ENCODE results near the gene LARGE2. TPM values are rescaled to one million over a fixed set of nuclear protein-coding genes. Genes with fewer than 3 reads are reported as not detected.

The LARGE2 gene
- total RNA-seq, 1 donor from 2014 or later, result 0.40 TPM

DNA sequence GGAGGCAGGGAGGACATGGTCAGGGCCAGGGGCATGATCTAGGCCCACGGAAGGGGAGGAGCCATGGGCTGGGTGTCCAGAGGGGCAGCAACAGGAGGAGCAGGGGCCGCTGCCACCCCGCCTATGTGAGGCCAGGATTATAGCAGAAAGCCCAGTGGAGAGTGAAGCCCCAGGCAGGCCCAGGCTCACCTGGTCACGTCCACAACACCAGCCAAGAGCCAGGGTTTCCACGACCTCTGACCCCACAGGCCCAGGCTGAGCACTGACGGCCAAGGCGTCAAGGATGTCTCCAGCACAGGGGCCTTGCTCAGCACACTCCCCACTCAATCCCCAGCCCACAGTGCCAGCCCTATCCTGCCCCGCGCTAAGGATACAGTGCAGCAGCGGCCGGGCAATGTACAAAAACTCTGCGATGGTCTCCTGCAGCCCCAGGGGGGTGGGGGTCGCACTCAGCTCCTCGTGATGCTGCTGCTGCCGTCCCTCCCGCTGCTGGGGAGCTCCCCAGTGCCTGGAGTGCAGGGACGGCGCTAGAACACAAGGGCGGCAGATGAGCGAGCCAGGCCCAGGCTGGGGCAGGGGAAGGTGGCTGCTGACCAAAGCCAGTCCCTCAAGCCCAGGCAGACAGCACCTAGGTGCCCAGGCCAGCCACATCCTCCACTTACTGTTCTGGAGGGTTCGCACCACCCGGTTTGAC, 8.4 kb upstream of the LARGE2 start:
- no peak for DNase-seq (ENCODE audit: low read depth)

DNA sequence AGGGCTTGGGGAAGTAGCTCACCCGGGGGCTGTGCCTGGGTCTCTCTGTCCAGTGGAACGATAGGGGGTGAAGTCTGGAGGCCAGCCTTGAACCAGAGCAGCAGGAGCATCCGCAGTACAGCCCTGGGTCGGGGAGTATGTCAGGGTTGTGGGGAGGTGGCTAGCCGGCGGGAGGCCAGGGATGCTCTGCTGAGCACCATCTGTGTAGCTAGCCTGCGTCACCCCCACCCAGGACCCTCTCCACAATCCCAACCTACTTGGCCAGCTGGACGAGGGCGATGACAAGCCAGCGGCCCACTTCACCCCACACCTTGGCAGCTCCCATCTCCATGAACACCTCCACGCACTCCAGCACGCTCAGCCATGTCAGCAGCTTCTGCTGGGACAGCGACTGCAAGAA, 7.0 kb upstream of the LARGE2 start:
- DNase-seq (ENCODE audit: low read depth), result no peak

DNA sequence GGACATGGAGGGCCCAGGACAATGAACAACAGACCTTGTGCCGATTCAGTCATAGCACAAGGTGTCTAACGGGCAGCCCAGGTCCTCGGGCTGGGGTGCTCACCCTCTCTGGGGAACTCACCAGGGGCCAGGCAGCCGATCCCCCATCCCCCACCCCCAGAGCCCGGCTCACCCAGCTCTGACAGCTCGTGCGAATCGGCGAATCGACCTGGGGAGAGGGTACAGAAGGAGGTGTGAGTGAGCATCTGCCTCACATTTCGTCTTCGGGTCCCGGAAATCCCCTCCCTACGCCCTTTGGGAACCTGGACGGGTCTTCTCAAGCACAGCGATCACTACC, 5.2 kb upstream of the LARGE2 start:
- no peak for DNase-seq (ENCODE audit: low read depth)

DNA sequence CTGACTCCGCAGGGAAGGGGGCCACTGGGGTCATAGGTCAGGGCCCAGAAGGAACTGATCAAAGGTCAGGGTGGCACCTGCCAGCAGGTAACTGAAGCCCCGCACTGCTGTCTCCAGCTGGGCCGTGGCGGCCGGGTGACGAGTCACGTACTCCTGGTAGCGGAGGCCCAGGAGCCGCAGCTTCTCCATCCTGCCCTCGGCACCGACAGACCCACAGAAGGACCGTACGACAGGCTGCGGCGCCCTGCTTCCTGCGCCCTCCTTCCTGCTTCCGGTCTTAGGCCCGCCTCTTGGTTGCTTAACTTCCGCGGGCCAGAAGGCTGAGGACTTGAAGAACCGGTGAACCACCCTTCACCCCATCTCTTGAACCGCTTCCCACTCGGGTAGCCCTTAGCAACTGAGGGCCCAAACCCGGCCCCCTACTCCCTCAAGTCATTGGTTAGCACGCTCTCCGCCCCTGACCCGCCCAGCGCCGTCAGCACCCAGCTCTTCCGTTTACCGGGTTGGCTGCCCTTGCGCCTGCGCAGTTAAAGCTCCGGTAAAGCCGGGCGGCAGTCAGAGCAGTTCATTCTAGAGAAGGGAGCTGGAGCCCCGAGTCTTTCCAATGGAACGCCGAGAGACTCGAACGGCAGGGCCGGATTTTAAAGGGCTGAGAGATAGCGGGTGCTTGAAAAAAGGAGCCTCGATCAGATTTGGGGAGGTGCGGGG, 4.7 kb upstream of the LARGE2 start, which contains the start of gene PEX16:
PEX16 (minus strand) TSS at position 255 of the 708 bp plus-strand sequence; CDS start at position 189, 66 bp downstream.
- DNase-seq (ENCODE audit: low read depth), result peak; percentile 98

DNA sequence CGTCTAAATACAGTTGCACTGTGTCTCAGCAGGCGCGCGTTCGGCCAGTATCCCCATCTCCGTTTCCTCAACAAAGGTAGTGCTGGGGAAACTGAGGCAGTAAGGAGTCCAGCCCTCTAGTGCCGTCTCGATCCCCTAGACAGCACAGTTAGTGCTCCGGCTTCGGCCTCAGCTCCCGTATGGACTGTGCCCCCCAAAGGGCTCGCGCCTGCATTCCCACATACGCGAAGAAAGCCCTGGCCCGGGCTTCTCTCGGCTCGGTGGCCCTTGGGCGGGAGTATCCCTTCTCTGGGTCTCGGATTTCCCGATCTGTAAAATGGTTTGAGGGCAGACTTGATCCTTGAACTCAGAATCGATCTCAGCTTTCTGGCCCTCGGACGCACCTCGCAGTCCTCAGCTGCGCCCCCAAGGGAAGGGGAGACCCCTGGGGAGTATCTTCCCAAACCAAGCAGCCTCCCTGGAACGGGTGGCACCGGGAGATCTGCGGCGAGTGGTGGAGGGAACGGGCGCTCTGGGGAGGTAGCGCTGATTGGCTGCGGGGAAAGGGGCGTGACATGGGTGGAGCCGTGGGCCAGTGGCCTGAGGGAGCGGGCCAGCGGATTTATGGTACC, 4.0 kb upstream of the LARGE2 start:
- peak; percentile 39 for DNase-seq (ENCODE audit: low read depth)

GRCh38 chr11:45918962-45919675, 3.3 kb upstream of the LARGE2 start:
- DNase-seq (ENCODE audit: low read depth), result no peak

DNA sequence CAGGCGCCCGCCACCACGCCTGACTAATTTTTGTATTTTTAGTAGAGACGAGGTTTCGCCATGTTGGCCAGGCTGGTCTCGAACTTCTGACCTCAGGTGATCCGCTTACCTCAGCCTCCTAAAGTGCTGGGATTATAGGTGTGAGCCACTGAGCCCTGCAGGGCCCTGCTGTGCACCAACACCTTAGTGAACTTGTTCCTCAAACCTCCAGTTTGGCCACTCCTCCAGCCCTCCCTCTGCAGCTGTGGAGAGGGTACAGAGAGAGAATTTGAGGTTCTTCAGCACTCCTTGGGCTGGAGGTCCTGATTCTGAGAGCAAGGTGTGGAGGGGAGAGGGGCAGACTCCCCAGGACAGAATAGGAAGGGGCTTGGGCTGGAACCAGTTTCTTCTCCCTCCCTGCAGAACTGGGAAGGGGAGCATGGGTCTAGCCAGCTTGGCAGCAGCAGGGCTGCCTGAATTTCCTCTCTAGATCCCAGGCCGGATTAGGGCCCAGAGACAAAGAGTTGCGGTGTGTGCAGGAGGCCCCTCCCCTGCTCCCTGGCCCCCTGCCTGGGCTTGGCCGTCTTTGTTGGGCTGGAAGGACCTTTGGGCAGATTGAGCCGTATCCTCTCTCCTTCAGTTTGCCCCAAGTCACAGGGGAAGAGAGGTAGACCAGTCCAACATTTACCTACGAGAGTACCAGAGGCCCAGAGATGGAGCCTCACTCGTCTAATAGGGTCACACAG, 2.5 kb upstream of the LARGE2 start:
- no peak for DNase-seq (ENCODE audit: low read depth)

GRCh38 chr11:45920531-45921477, 1.7 kb upstream of the LARGE2 start:
- no peak for DNase-seq (ENCODE audit: low read depth)

DNA sequence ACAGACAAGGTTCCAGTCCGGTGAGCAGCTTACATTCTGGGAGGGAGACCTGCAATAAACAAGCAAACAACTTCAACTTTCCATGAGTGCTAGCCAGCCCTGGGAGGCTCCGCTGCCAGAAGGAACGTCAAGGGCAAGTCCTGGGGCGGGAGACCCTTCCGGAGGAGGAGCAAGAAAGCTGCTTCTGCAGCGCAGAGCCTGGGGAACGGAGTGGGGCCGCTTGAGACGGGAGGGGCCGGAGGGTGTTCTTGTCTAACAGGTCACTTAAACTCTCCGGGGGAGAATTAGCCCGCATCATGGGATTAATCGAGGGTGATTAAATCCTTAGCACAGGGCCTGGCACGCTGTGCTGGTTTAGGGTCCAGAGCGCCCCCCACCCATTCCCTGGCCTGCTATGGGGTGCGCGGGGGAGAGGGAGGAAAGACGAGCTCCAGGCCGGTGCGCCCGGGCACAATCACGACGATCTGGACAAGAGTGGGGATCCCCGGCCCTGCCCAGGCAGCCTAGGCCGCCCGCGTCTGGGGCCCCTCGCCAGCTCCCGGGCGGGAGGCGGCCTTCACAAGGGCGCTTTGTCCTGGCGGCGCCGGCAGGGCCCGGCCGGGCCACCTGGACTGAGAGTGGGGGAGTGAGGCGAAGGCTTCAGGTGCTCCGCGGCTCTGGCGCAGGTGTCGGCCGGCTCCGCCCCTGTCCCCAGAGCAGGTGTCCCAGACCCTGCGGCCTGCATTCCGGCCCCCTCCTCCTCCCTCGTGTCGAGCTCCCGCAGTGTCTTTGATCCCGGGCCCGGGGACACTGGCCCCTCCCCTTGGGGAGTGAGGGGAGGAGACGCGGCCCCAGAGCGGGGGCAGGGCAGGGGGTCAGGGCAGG, 663 bp upstream of the LARGE2 start:
- DNase-seq (ENCODE audit: low read depth), result peak; percentile 11

- no peak for DNase-seq (ENCODE audit: low read depth)
These were observed 1.8 kb downstream of the LARGE2 start for GRCh38 chr11:45924036-45924915.

- no peak for DNase-seq (ENCODE audit: low read depth)
These were observed 2.5 kb downstream of the LARGE2 start for GRCh38 chr11:45924927-45925326.

DNA sequence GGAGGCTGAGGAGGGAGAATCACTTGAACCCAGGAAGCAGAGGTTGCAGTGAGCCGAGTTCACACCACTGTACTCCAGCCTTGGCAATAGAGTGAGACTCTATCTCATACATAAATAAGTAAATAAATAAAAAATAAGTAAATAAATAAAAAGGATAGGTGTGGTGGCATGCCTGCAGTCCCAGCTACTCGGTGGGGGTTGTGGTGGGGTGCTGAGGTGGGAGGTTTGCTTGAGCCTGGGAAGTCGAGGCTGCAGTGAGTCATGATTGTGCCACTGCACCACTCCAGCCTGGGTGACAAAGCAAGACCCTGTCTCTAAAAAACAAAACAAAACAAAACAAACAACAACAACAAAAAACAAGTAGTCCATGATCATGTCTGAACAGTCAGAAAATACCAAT, 3.1 kb downstream of the LARGE2 start:
- DNase-seq (ENCODE audit: low read depth), result no peak

GRCh38 chr11:45926001-45926401, 3.5 kb downstream of the LARGE2 start:
- no peak for DNase-seq (ENCODE audit: low read depth)

DNA sequence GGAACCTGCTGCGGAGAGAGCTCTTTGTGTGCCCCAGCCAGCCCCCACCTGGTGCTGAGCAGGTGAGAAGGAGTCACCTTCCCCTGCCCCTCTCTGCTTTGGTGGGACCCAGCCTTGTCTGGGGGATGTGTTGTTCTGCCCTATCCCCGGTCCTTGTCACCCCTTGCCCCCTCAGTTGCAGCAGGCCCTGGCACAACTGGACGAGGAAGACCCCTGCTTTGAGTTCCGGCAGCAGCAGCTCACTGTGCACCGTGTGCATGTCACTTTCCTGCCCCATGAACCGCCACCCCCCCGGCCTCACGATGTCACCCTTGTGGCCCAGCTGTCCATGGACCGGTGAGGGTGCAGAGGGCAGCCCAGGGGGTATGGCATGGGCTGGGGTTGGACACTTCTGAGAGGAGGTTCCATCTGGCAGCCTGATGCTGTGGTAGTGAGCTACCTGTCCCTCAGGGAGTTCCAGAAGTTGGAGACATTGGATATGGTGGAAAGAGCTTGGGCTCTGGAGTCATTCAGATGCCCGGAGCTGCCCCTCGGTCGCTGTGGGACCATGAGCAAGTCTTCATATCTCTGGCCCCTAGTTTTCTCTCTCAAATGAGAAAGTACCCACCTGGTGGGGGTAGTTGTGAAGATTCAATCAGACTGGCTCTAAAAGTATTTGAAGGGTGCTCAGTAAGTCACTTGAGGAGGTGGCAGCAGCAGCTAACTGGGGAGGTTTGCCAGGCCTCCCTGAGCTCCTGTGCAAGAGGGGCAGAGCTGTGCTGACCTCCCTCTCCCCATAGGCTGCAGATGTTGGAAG, 4.3 kb downstream of the LARGE2 start:
- no peak for DNase-seq (ENCODE audit: low read depth)

GRCh38 chr11:45927332-45927683, 4.9 kb downstream of the LARGE2 start:
- no peak for DNase-seq (ENCODE audit: low read depth)

DNA sequence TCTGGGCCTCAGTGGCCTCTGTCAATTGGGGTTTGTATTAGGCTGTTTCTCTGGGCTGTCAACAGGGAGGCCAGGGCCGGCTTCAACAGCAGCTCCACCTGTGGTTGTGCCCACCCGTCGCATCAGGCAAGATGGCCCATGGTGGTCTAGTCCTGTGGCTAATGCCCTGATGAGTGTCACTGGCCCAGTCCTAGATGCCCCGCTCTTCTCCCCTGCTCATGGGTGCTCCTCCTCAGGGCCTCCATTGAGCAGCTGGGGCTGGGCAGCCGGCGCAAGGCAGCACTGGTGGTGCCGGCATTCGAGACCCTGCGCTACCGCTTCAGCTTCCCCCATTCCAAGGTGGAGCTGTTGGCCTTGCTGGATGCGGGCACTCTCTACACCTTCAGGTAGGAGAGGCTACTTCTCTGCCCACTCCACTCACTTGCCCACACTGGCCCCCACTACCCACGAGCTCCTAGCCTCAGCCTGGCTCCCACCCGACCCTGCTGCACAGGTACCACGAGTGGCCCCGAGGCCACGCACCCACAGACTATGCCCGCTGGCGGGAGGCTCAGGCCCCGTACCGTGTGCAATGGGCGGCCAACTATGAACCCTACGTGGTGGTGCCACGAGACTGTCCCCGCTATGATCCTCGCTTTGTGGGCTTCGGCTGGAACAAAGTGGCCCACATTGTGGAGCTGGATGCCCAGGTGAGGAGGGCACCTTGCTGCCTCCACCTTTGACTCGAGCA, 5.4 kb downstream of the LARGE2 start:
- DNase-seq (ENCODE audit: low read depth), result no peak

DNA sequence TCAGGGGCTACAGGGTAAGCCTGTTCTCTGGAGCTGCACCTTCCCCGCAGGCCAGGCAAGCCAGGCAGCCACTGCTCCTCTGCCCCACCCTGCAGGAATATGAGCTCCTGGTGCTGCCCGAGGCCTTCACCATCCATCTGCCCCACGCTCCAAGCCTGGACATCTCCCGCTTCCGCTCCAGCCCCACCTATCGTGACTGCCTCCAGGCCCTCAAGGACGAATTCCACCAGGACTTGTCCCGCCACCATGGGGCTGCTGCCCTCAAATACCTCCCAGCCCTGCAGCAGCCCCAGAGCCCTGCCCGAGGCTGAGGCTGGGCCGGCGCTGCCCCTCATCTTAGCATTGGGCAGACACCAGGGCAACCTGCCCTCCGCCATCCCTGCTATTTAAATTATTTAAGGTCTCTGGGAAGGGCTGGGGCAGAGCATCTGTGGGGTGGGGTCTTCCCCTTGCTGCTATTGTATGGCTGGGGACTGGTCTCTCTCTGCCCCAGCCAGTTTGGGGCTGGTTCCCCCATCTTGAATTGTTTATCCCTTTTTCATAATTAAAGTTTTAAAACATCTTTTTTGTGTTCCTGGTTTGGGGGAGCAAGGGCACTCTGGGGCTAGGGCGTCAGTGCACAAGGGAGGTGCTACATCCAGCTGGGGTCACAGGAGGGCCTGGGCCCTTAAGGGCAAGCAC, 6.2 kb downstream of the LARGE2 start:
- no peak for DNase-seq (ENCODE audit: low read depth)
